ENCODE data around the gene HPCAL1. TPM values are rescaled to one million over a fixed set of nuclear protein-coding genes. Genes with fewer than 3 reads are reported as not detected.
A peak's percentile ranks its signal among the peaks of the same experiment; 100 is the strongest.

HPCAL1 gene
- total and polyA plus RNA-seq, 10 of the 15 experiments (the other 5 are each of a cell fraction or from before 2014, with no cell fraction given), result 0.40 to 12.8 (median 7.9) TPM

GRCh38 chr2:10395893-10396292, 93.2 kb downstream of the HPCAL1 start:
- no peak overlapping the region for H3K4me3 ChIP-seq
- peaks cover 8% of the 10 kb centered on the region for H3K4me1 ChIP-seq (ENCODE audit: control insufficient read depth, insufficient read depth, low read length)
- H3K79me2 ChIP-seq (ENCODE audit: control insufficient read depth, insufficient read depth, low read length), result no peaks in the 10 kb centered on the region
- CTCF ChIA-PET, result interaction anchor here (1.2 to 1.4 kb wide), 2 partner anchors 11 to 13 kb away, joined by 4 to 5 read pairs; no protein-coding TSS in a partner anchor
- peak; percentile 34; the same call in 1 of the 3 replicates for ATAC-seq
- H3K27me3 ChIP-seq (replicated peaks in 1 of 2; ENCODE audit: control insufficient read depth in 2 of 2, insufficient read depth in 2 of 2, low read length in 1 of 2), result no peaks in the 10 kb centered on the region
- WGBS (ENCODE audit: insufficient coverage, insufficient replicate concordance, low lambda C conversion rate, missing lambda C conversion rate), result 5% methylated on average over 14 of the region's 14 CpGs
- H4K20me1 ChIP-seq (ENCODE audit: control insufficient read depth, insufficient read depth), result no peaks in the 10 kb centered on the region
- SMC1A ChIA-PET (ENCODE audit: uncharacterized antibody, unreplicated experiment), result interaction anchor here (3.1 kb wide), 1 partner anchor 12 kb away, joined by 12 read pairs; no protein-coding TSS in a partner anchor
- intact Hi-C loops (cut with micrococcal nuclease; ENCODE audit: unreplicated experiment) (no loop called here), in situ Hi-C loops (cut with MboI) (no loop called here)
- no TSS peak for BruUV-seq (replicated peaks)
- POLR2A ChIA-PET, result interaction anchor here (0.8 kb wide), 1 partner anchor 13 kb away, joined by 3 read pairs; no protein-coding TSS in a partner anchor
- no peak overlapping the region for H3K4me2 ChIP-seq (ENCODE audit: control insufficient read depth, insufficient read depth)
- FAIRE-seq, result no peak
- H3K36me3 ChIP-seq (ENCODE audit: control insufficient read depth in 2 of 2, insufficient read depth in 2 of 2, low read length in 1 of 2), result no peaks in the 10 kb centered on the region; a peak in 1 of 4 replicates
- RAD21 ChIA-PET (ENCODE audit: unreplicated experiment), result no interaction called here
- no peak overlapping the region for H2AFZ ChIP-seq (ENCODE audit: control insufficient read depth, low read depth, low read length)
- peaks cover 1% of the 10 kb centered on the region; the same call in 2 of the 3 replicates for H3K9me3 ChIP-seq (replicated peaks; ENCODE audit: control insufficient read depth, insufficient read depth, low read length)
- H3K9ac ChIP-seq (ENCODE audit: control insufficient read depth, insufficient read depth, low read length), result no peak overlapping the region
- TF ChIP-seq ZNF207 (IDR thresholded peaks at IDR 0.05; ENCODE audit: borderline replicate concordance), result no peak
- TF ChIP-seq IKZF1 (conservative IDR thresholded peaks at IDR 0.05), result no peak
- TF ChIP-seq BACH1 (IDR thresholded peaks at IDR 0.05; ENCODE audit: borderline replicate concordance), result no peak
- no peak for TF ChIP-seq CREB1 (IDR thresholded peaks at IDR 0.05; ENCODE audit: low read depth)
- TF ChIP-seq NFXL1 (IDR thresholded peaks at IDR 0.05; ENCODE audit: borderline replicate concordance), result no peak
- TF ChIP-seq ASH2L (IDR thresholded peaks at IDR 0.05; ENCODE audit: borderline replicate concordance, low read depth), result no peak
- no peak for TF ChIP-seq PML (IDR thresholded peaks at IDR 0.05; ENCODE audit: low read length)
- TF ChIP-seq CEBPZ (IDR thresholded peaks at IDR 0.05; ENCODE audit: low read depth, low read length), result no peak
- TF ChIP-seq SUZ12 (IDR thresholded peaks at IDR 0.05; ENCODE audit: unreplicated experiment), result no peak
- TF ChIP-seq BMI1 (IDR thresholded peaks at IDR 0.05; ENCODE audit: borderline replicate concordance), result no peak
- TF ChIP-seq BCL11A (IDR thresholded peaks at IDR 0.05; ENCODE audit: low read depth, low read length), result no peak
- TF ChIP-seq PAX5 (IDR thresholded peaks at IDR 0.05; ENCODE audit: borderline replicate concordance, low read depth, low read length), result no peak
- no peak for TF ChIP-seq ESRRA (IDR thresholded peaks at IDR 0.05; ENCODE audit: low read length)
- no peak overlapping the region for H3K27ac ChIP-seq (ENCODE audit: control insufficient read depth, insufficient read depth)
- DNase-seq (ENCODE audit: low read depth, low spot score), result no peak
